GM20000 (cell line): ENCODE results near the gene TTLL12.

ENCODE experiments used
- DNase-seq: peaks from one replicate; pipeline ENCODE4 v3.0.0; 2012; ENCODE audit warnings: low spot score
- TF ChIP-seq, protein P1 (sequence below): IDR thresholded peaks from 2 replicates; pipeline ENCODE4 v1.5.1; 2012; ENCODE audit warnings: mild to moderate bottlenecking, control low read depth; ENCODE audit errors: extremely low read depth, missing control alignments

The TTLL12 gene

DNA sequence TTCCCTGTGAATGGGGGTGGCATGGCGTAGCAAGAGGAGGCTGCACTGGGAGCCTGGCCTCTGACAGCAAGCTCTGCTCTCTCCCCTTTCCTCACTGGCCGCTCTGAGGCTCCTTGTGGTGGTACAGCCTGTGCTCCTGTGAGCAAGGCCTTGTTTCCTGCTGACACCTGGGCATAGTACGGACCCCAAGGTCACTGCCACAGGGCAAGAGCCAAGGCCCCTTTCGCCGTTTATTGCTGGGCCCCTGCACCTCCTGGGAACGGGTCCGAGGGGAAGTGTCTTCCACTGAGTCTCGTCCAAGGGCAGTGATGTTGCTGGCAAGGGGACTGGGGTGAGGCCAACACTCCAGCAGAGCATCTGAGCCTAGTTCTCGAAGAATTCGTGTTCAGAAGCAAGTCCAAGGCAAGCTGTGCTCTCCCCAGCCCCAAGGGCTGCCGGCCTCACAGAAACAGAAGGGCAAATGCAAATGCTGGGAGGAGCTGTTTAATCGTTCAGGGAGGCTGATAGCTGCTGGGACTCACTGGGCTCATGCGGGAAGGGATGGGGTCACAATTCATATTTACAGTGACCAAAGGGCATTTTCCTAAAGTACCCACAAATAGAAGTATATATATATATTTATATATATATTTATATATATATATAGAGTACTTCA, 15.9 kb upstream of the TTLL12 start:
- TF ChIP-seq, protein P1, sequence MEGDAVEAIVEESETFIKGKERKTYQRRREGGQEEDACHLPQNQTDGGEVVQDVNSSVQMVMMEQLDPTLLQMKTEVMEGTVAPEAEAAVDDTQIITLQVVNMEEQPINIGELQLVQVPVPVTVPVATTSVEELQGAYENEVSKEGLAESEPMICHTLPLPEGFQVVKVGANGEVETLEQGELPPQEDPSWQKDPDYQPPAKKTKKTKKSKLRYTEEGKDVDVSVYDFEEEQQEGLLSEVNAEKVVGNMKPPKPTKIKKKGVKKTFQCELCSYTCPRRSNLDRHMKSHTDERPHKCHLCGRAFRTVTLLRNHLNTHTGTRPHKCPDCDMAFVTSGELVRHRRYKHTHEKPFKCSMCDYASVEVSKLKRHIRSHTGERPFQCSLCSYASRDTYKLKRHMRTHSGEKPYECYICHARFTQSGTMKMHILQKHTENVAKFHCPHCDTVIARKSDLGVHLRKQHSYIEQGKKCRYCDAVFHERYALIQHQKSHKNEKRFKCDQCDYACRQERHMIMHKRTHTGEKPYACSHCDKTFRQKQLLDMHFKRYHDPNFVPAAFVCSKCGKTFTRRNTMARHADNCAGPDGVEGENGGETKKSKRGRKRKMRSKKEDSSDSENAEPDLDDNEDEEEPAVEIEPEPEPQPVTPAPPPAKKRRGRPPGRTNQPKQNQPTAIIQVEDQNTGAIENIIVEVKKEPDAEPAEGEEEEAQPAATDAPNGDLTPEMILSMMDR, result no peak
- DNase-seq, result no peak

- TF ChIP-seq, protein P1, result no peak
- no peak for DNase-seq
These were observed 15.4 kb upstream of the TTLL12 start for GRCh38 chr22:43202326-43202725.

DNA sequence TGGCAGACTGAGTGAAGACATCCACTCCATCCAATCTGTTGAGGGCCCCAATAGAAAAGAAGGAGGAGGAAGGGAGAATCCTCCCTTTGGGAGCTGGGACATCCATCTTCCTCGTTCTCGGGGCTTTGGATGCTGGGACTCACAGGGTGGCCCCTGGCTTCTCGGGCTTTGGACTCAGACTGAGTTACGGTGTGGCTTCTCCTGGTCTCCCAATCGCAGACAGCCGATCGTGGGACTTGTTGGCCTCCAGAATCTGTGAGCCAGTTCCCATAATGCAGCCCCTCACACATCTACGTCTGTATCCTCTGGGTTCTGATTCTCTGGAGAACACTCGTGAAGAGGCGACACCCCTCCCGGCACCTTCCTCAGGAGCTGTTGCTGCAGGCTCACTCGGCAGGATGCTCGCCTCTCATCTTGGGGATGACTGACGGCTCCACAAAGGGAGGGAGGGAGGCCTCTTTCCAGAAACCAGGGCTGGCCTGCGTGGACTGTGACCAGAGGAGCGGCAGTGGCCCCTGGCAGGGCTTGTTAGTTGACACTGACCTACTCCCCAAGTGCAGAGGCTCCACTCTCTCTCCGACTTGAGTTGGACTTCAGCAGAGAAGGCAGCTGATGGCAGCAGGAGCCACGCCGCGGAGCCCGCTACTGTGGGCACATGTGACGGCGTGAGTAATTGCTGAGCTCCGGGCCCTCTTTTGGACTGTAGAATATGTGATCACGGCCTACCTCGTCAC, 14.7 kb upstream of the TTLL12 start:
- TF ChIP-seq, protein P1, result no peak
- DNase-seq, result no peak

GRCh38 chr22:43200555-43200954, 13.6 kb upstream of the TTLL12 start:
- no peak for DNase-seq
- TF ChIP-seq, protein P1, result no peak

DNA sequence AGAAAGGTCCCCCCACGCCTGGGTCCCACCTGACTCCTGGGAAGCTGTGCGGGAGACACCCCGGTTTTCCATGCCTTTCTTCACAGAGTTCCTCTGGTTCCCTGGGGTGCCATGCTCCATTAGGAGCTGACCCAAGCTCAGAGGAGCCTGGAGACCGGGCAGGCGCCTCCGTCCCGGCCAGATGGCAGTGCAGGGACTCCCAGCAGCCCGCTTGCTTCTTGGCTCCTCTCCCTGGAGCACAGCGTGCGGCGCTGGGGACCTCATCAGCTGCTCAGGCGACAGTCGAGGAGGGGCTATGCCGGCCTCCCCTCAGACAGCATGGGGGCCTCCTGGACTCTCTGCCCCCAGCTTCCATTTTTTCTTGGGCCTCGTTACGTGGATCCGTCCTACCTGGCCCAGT, 13.1 kb upstream of the TTLL12 start:
- no peak for DNase-seq
- TF ChIP-seq, protein P1, result no peak

GRCh38 chr22:43199541-43199940, 12.6 kb upstream of the TTLL12 start:
- TF ChIP-seq, protein P1, result no peak
- no peak for DNase-seq

DNA sequence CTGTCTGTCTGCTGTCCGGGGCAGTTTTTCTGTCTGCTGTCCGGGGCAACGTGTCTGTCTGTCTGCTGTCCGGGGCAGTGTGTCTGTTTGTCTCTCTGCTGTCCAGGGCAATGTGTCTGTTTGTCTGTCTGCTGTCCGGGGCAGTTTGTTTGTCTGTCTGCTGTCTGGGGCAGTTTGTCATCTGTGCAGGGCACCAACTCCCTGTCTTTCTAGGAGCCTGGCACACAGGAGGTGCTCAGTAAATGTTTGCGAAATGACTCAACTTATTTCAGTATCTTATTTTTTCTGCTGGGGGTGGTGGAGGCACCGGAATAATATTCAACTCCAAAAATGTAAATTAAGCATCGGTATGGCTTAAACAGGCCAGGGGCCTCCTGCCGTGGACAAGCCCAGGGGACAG, 12.0 kb upstream of the TTLL12 start:
- DNase-seq, result no peak
- TF ChIP-seq, protein P1, result no peak
